Neutrophil (primary cell): ENCODE data around the gene UBAC1.

ENCODE experiments used
- H3K27ac ChIP-seq: fragments of 200-600 bp; sonication (generic); 2 replicates; pipeline ENCODE4 v1.5.1; 2016; ENCODE audit warnings: mild to moderate bottlenecking, moderate library complexity
- H3K27me3 ChIP-seq: fragments of 200-600 bp; sonication (generic); 2 replicates; pipeline ENCODE4 v1.6.0; 2016; ENCODE audit warnings: mild to moderate bottlenecking
- H3K36me3 ChIP-seq: fragments of 200-600 bp; sonication (generic); 2 replicates; pipeline ENCODE4 v1.5.1; 2017
- H3K4me1 ChIP-seq, 2 experiments: fragments of 200-600 bp in 1 of 2; sonication (generic) in 1 of 2; 1 replicate in 1 of 2; 2 replicates in 1 of 2; pipeline versions ENCODE4 v1.5.1 to v1.6.1; 2013 to 2016; ENCODE audit warnings: low read depth in 1 of 2, low read length in 1 of 2, mild to moderate bottlenecking in 1 of 2, moderate library complexity in 1 of 2; ENCODE audit not compliant: control insufficient read depth in 1 of 2, insufficient read depth in 1 of 2
- H3K4me3 ChIP-seq, 2 experiments: fragments of 200-600 bp in 1 of 2; sonication (generic) in 1 of 2; 1 replicate in 1 of 2; 2 replicates in 1 of 2; pipeline ENCODE4 v1.5.1; 2013 to 2016; ENCODE audit warnings: low read depth in 1 of 2, low read length in 1 of 2, mild to moderate bottlenecking in 1 of 2, moderate library complexity in 1 of 2
- H3K9me3 ChIP-seq: fragments of 200-600 bp; sonication (generic); 2 replicates; pipeline ENCODE4 v1.5.1; 2016
- TF ChIP-seq, protein P1 (sequence below): fragments of 200-600 bp; sonication (generic); IDR thresholded peaks from 2 replicates; pipeline ENCODE4 v1.5.1; 2016; ENCODE audit warnings: antibody characterized with exemption

The UBAC1 gene

GRCh38 chr9:135973277-135974219 lies 12.4 kb upstream of the UBAC1 start:
- H3K27me3 ChIP-seq: peaks cover 33% of the 10 kb centered on the region
- peaks cover 10 to 15% of the 10 kb centered on the region in 2 experiments for H3K4me1 ChIP-seq
- no peaks in the 10 kb centered on the region for H3K36me3 ChIP-seq
- no peak overlapping the region for H3K4me3 ChIP-seq
- H3K9me3 ChIP-seq: no peaks in the 10 kb centered on the region
- TF ChIP-seq, protein P1, sequence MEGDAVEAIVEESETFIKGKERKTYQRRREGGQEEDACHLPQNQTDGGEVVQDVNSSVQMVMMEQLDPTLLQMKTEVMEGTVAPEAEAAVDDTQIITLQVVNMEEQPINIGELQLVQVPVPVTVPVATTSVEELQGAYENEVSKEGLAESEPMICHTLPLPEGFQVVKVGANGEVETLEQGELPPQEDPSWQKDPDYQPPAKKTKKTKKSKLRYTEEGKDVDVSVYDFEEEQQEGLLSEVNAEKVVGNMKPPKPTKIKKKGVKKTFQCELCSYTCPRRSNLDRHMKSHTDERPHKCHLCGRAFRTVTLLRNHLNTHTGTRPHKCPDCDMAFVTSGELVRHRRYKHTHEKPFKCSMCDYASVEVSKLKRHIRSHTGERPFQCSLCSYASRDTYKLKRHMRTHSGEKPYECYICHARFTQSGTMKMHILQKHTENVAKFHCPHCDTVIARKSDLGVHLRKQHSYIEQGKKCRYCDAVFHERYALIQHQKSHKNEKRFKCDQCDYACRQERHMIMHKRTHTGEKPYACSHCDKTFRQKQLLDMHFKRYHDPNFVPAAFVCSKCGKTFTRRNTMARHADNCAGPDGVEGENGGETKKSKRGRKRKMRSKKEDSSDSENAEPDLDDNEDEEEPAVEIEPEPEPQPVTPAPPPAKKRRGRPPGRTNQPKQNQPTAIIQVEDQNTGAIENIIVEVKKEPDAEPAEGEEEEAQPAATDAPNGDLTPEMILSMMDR: no peak
- H3K27ac ChIP-seq: peak overlapping the region; percentile 14

DNA sequence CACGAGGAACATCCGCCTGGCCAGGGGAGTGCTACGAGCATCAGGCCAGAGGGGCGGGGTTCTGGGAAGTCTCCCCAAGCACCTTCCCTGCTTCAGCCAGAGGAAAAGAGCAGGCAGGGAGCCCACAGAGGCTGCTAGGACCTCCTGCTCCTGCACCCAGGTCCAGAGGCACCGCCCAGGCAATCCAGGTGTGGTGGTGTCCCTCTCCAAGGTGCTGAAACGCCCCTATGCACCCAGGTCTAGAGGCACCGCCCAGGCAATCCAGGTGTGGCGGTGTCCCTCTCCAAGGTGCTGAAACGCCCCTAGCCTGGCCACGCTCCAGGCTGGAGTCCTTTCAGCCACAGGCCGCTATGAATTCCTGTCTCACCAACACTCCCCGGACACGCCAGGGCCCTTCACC lies 10.7 kb upstream of the UBAC1 start:
- Histone ChIP-seq H3K4me1 (peaks cover 10 to 22% of the 10 kb centered on the region in 2 experiments), H3K27ac (no peak overlapping the region), H3K36me3 (no peaks in the 10 kb centered on the region), H3K27me3 (peaks cover 33% of the 10 kb centered on the region), H3K4me3 (no peak overlapping the region), H3K9me3 (no peaks in the 10 kb centered on the region)
- TF ChIP-seq, protein P1: no peak

- H3K4me1 ChIP-seq: peaks cover 10 to 22% of the 10 kb centered on the region in 2 experiments
These were observed 10.1 kb upstream of the UBAC1 start for GRCh38 chr9:135971111-135971766.

GRCh38 chr9:135970128-135970815 lies 9.1 kb upstream of the UBAC1 start:
- Histone ChIP-seq H3K36me3 (no peaks in the 10 kb centered on the region), H3K9me3 (no peaks in the 10 kb centered on the region), H3K4me1 (peaks cover 10 to 22% of the 10 kb centered on the region in 2 experiments), H3K4me3 (no peak overlapping the region), H3K27me3 (peaks cover 31% of the 10 kb centered on the region), H3K27ac (no peak overlapping the region)
- TF ChIP-seq, protein P1: no peak

More at GRCh38 chr9:135971111-135971766, 10.1 kb upstream of the UBAC1 start:
- Histone ChIP-seq H3K27ac (no peak overlapping the region), H3K36me3 (no peaks in the 10 kb centered on the region), H3K4me3 (no peak overlapping the region), H3K9me3 (no peaks in the 10 kb centered on the region), H3K27me3 (peaks cover 31% of the 10 kb centered on the region)
- TF ChIP-seq, protein P1: no peak

DNA sequence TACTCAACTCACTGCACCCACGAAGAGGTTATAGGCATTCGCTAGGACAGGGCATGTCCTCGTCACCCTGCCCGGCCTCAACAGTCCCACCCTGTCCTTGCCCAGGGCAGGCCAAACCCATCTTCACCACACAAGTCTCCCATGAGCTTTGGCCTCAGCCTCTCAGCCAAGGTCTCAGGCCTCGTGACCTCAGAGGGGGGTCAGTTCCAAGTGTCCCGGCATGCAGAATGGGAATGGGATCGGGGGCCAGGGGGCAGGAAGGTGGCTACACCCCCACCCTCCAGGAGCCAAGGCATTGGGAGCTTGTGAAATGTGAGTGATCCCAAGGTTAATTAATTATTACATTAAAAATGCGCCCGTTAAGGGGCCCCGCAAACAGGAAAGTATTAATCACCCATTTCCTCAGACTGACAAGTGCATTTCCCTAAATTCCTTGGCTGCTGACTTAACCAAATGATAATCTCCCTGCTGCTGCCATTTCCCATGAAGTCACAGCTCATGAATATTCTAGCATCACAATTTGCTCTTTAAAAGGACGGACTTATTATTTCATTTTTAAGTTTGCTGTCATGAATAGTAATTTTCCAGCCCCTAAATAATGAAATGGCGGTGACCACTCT lies 8.0 kb upstream of the UBAC1 start:
- H3K27ac ChIP-seq: no peak overlapping the region
- peaks cover 31% of the 10 kb centered on the region for H3K27me3 ChIP-seq
- TF ChIP-seq, protein P1: no peak
- H3K4me1 ChIP-seq: peaks cover 10 to 22% of the 10 kb centered on the region in 2 experiments
- no peak overlapping the region for H3K4me3 ChIP-seq
- H3K9me3 ChIP-seq: no peaks in the 10 kb centered on the region
- no peaks in the 10 kb centered on the region for H3K36me3 ChIP-seq
